Skeletal muscle tissue (tissue), 4 donors: ENCODE measurements around the gene MAML3. TPM values are rescaled to one million over a fixed set of nuclear protein-coding genes. Genes with fewer than 3 reads are reported as not detected.

Experiments
- H3K27ac ChIP-seq: one replicate; pipeline ENCODE4 v1.7.0; 2013; ENCODE audit warnings: mild to moderate bottlenecking, low read depth, low read length, inconsistent platforms
- H3K27me3 ChIP-seq, 3 donors: one replicate each; pipeline ENCODE4 v1.7.0; 2013; ENCODE audit warnings: low read length in 3 of 3; ENCODE audit not compliant: control insufficient read depth in 3 of 3, insufficient read depth in 3 of 3
- H3K36me3 ChIP-seq, 3 donors: one replicate each; pipeline ENCODE4 v1.7.0; 2013; ENCODE audit warnings: low read length in 3 of 3; ENCODE audit not compliant: control insufficient read depth in 3 of 3, insufficient read depth in 3 of 3
- H3K4me1 ChIP-seq, 3 donors: one replicate each; pipeline ENCODE4 v1.7.0; 2013; ENCODE audit warnings: low read length in 3 of 3, mild to moderate bottlenecking in 3 of 3; ENCODE audit not compliant: control insufficient read depth in 3 of 3, insufficient read depth in 3 of 3
- H3K4me3 ChIP-seq, 3 donors: one replicate each; pipeline ENCODE4 v1.7.0; 2013; ENCODE audit warnings: low read length in 3 of 3
- H3K9ac ChIP-seq, 3 donors: one replicate each; pipeline ENCODE4 v1.7.0; 2013; ENCODE audit warnings: low read length in 3 of 3, mild to moderate bottlenecking in 3 of 3, moderate library complexity in 2 of 3, low read depth in 1 of 3
- H3K9me3 ChIP-seq, 3 donors: one replicate each; pipeline ENCODE4 v1.7.0; 2013; ENCODE audit warnings: low read length in 3 of 3; ENCODE audit not compliant: control insufficient read depth in 3 of 3
- total RNA-seq: library from RNA; depleted of rRNA; stranded (reverse); fragments of >200 nt; gene quantifications from one replicate; pipeline ENCODE4 v1.2.3, GENCODE V29; 2014
- donor health status: Osteomylitis.

Gene MAML3
- total RNA-seq, 1 donor from 2014 or later: 3.1 TPM

- peak overlapping the region in 2 of 3 donors; percentile 4 to 68 for H3K9ac ChIP-seq
Measured at GRCh38 chr4:139763205-139763604, 390.8 kb downstream of the MAML3 start.

DNA sequence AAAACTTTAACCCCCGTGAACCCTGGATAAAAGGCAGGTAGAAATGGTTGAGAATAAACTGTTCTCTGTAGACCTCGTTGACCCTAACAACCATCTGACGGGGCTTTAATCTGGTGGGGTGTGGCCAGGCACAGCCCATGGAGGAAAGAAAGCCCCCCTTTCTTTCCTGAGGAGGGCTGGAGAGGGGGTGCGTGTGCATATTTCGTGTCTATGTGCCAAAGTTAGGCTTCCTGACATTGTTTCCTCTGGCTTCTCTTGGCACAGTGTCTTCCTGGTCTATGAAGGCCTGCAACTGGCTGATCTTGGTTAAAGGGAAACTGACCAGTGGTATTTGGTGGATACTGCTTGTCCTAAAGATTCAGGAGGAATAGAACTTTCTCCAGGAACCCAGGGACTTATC, 391.3 kb downstream of the MAML3 start:
- Histone ChIP-seq H3K27ac (peak overlapping the region; percentile 91), H3K9me3 (no peaks in the 10 kb centered on the region), H3K27me3 (no peaks in the 10 kb centered on the region), H3K4me1 (peaks cover 38 to 52% (median 46%) of the 10 kb centered on the region in 3 donors), H3K4me3 (peak overlapping the region; percentile 3 to 33 (median 28)), H3K9ac (peak overlapping the region in 2 of 3 donors; percentile 4 to 68), H3K36me3 (no peaks in the 10 kb centered on the region)

More at GRCh38 chr4:139763205-139763604, 390.8 kb downstream of the MAML3 start:
- H3K4me1 ChIP-seq: peaks cover 38 to 52% (median 46%) of the 10 kb centered on the region in 3 donors
- peak overlapping the region in 2 of 3 donors; percentile 28 to 33 for H3K4me3 ChIP-seq
- H3K9me3 ChIP-seq: no peaks in the 10 kb centered on the region
- no peaks in the 10 kb centered on the region for H3K27me3 ChIP-seq
- H3K36me3 ChIP-seq: no peaks in the 10 kb centered on the region
- peak overlapping the region; percentile 91 for H3K27ac ChIP-seq

- Histone ChIP-seq H3K4me3 (no peak overlapping the region), H3K27me3 (no peaks in the 10 kb centered on the region), H3K9ac (no peak overlapping the region), H3K9me3 (no peaks in the 10 kb centered on the region), H3K27ac (peak overlapping the region; percentile 91), H3K4me1 (peaks cover 35 to 44% (median 39%) of the 10 kb centered on the region in 3 donors), H3K36me3 (no peaks in the 10 kb centered on the region)
Measured at GRCh38 chr4:139761461-139761860, 392.5 kb downstream of the MAML3 start.

GRCh38 chr4:139760567-139760966, 393.4 kb downstream of the MAML3 start:
- Histone ChIP-seq H3K4me3 (no peak overlapping the region), H3K9ac (no peak overlapping the region), H3K36me3 (no peaks in the 10 kb centered on the region), H3K4me1 (peaks cover 35 to 43% (median 39%) of the 10 kb centered on the region in 3 donors), H3K27me3 (no peaks in the 10 kb centered on the region), H3K9me3 (no peaks in the 10 kb centered on the region), H3K27ac (no peak overlapping the region)

DNA sequence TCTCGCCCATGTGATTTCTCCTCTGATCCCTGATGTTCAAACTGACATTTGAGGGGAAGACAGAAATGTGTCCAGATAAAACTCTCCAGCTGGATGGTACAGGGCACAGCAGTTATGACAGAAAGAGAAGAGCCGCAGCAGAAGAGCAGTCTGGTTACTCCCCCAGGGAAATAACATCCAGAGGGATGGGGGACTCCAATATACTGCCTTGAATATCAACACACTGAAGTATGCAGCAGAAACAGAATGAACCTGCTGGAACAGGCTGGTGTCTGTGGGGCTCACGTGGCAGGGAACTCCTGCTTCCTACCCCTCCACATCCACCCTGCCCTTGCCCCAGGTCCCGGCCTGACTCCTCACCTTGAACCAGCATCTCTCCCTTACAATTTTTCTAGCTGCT, 394.9 kb downstream of the MAML3 start:
- Histone ChIP-seq H3K27me3 (no peaks in the 10 kb centered on the region), H3K4me3 (no peak overlapping the region), H3K9ac (no peak overlapping the region), H3K9me3 (no peaks in the 10 kb centered on the region), H3K27ac (no peak overlapping the region), H3K4me1 (peaks cover 26 to 37% (median 30%) of the 10 kb centered on the region in 3 donors), H3K36me3 (no peaks in the 10 kb centered on the region)

DNA sequence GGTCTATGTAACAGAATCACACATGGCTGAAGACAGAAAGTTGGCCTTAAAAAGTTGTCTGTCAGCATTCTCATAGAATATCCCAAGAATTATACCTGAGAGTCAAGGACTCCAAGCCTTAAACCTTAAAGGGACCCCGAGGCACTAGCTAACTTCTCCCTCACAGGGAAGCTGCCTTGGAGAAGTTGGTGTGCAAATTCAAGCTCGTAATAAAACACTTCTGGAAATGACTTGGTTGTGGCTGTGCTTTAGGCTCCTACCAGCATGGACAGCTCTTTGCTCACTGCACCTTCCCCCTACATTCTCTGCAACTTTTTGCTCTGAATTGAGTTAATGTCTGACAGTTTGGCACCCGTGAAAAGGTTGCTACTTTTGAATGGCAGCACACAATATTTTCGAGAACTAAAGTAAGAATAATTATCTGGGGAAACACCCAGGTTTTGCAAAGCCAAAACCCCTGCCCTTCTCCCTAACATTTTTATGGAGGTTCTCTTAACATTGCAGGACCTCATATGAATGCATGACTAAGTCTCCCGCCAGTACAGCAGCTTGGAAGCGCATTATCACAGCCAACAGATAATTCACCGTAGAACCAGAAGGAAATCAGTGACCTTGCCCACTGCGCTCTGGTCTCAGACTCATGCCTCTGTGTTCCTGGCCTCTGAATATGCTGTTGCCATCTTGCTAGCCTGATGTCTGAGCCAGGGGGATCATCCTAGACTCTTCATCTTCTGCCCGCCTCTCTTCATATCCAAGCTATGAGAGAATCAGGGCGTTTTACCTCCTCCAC, 397.4 kb downstream of the MAML3 start:
- Histone ChIP-seq H3K27ac (no peak overlapping the region), H3K27me3 (no peaks in the 10 kb centered on the region), H3K9ac (no peak overlapping the region), H3K36me3 (no peaks in the 10 kb centered on the region), H3K9me3 (no peaks in the 10 kb centered on the region), H3K4me1 (peaks cover 2 to 13% (median 7%) of the 10 kb centered on the region in 3 donors), H3K4me3 (no peak overlapping the region)

GRCh38 chr4:139754938-139755337, 399.0 kb downstream of the MAML3 start:
- H3K9ac ChIP-seq: peak overlapping the region in 1 of 3 donors; percentile 26
- no peaks in the 10 kb centered on the region for H3K36me3 ChIP-seq
- H3K4me1 ChIP-seq: peaks cover 0 to 4% (median 0%) of the 10 kb centered on the region in 3 donors
- H3K4me3 ChIP-seq: no peak overlapping the region
- peak overlapping the region; percentile 14 for H3K27ac ChIP-seq
- no peaks in the 10 kb centered on the region for H3K27me3 ChIP-seq
- H3K9me3 ChIP-seq: no peaks in the 10 kb centered on the region

DNA sequence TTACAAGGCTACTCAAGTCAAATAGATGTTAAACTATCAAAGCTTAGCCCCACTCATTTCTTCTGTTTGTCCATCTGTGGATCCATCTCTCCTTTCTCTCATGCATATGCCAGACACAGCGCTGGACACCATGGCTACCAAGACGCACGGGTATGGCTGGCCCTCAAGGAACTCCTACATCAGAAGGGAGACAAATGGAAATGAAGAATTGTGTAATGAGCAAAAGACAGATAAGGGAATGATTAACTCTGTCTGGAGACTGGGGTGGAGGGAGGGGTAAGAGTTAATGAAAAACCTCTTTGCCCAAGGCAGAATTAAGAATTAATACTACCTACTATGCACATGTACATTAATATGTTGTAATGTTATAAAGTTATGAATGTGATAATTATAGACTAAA, 400.3 kb downstream of the MAML3 start:
- Histone ChIP-seq H3K9ac (no peak overlapping the region), H3K4me3 (no peak overlapping the region), H3K27me3 (no peaks in the 10 kb centered on the region), H3K9me3 (no peaks in the 10 kb centered on the region), H3K27ac (no peak overlapping the region), H3K36me3 (no peaks in the 10 kb centered on the region), H3K4me1 (peaks cover 0 to 4% (median 0%) of the 10 kb centered on the region in 3 donors)

- Histone ChIP-seq H3K9ac (no peak overlapping the region), H3K4me3 (no peak overlapping the region), H3K4me1 (peaks cover 0 to 2% (median 0%) of the 10 kb centered on the region in 3 donors), H3K27ac (no peak overlapping the region), H3K9me3 (no peaks in the 10 kb centered on the region), H3K27me3 (no peaks in the 10 kb centered on the region), H3K36me3 (no peaks in the 10 kb centered on the region)
Measured at GRCh38 chr4:139749835-139750498, 404.0 kb downstream of the MAML3 start.

DNA sequence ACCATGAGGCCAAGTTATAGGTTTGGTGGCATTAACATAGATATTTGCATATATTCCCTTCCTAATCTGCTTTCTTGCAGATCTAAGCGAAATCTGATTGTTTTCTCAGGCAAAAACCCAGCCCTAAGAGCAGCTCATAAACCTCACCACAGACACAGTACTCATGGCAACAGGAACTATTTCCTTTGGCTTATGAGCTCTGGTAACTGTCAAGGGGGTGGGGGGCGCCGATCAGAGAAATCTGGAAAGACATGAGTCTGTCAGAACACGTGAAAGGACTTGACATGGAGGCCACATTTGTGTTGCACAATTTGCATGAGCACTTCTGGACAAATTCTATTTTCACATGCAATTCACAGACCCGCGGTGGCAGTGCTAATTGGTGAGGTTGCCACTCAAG, 404.6 kb downstream of the MAML3 start:
- no peaks in the 10 kb centered on the region for H3K9me3 ChIP-seq
- no peak overlapping the region for H3K9ac ChIP-seq
- H3K36me3 ChIP-seq: no peaks in the 10 kb centered on the region
- H3K4me1 ChIP-seq: no peaks in the 10 kb centered on the region
- no peaks in the 10 kb centered on the region for H3K27me3 ChIP-seq
- H3K27ac ChIP-seq: no peak overlapping the region
- H3K4me3 ChIP-seq: no peak overlapping the region
